NOMO-1 (cell line): ENCODE measurements around the gene ZNF511.

Source experiments
- DNase-seq, 2 experiments: peaks; one replicate each; lab custom pipeline; 2025; ENCODE audit not compliant: unreplicated experiment in 2 of 2; lab: John Stamatoyannopoulos, UW

ZNF511 gene

GRCh38 chr10:133273534-133274143, 35.1 kb upstream of the ZNF511 start:
- no peak for DNase-seq

GRCh38 chr10:133274751-133275683, 33.7 kb upstream of the ZNF511 start:
- DNase-seq: peak; percentile 57 to 76

- DNase-seq: peak in 1 of 2 experiments; percentile 3
Measured at GRCh38 chr10:133275684-133276092, 33.0 kb upstream of the ZNF511 start.

GRCh38 chr10:133276100-133276434, 32.6 kb upstream of the ZNF511 start:
- DNase-seq: no peak

GRCh38 chr10:133276435-133277201, 32.1 kb upstream of the ZNF511 start, which contains the start of gene ADAM8:
Gene ADAM8 (minus strand): TSS chr10:133276868. CDS start chr10:133276817, 51 bp downstream.
- peak in 1 of 2 experiments; percentile 17 for DNase-seq

GRCh38 chr10:133277277-133277992, 31.3 kb upstream of the ZNF511 start:
- no peak for DNase-seq

GRCh38 chr10:133277993-133278576, 30.6 kb upstream of the ZNF511 start:
- peak; percentile 26 to 31 for DNase-seq

GRCh38 chr10:133278577-133279265, 30.0 kb upstream of the ZNF511 start:
- peak; percentile 88 to 92 for DNase-seq

GRCh38 chr10:133279326-133280226, 29.1 kb upstream of the ZNF511 start:
- DNase-seq: peak; percentile 69 to 82

- DNase-seq: no peak
Measured at GRCh38 chr10:133280391-133281059, 28.2 kb upstream of the ZNF511 start.

GRCh38 chr10:133281084-133281483, 27.6 kb upstream of the ZNF511 start:
- no peak for DNase-seq

GRCh38 chr10:133281628-133282372, 26.9 kb upstream of the ZNF511 start:
- DNase-seq: no peak

- DNase-seq: no peak
Measured at GRCh38 chr10:133282846-133283390, 25.8 kb upstream of the ZNF511 start.

- DNase-seq: no peak
Measured at GRCh38 chr10:133283931-133284330, 24.8 kb upstream of the ZNF511 start.

- no peak for DNase-seq
Measured at GRCh38 chr10:133285217-133285616, 23.5 kb upstream of the ZNF511 start.

GRCh38 chr10:133286366-133286765, 22.3 kb upstream of the ZNF511 start:
- no peak for DNase-seq
